HCT116 (cell line): ENCODE data around the gene DNHD1.
A peak's percentile ranks its signal among the peaks of the same experiment; 100 is the strongest.

ENCODE experiments used
- ATF3 ChIP-seq: IDR thresholded peaks from 2 replicates; pipeline ENCODE4 v1.6.1; 2012
- CTCF ChIP-seq, 3 experiments: fragments of 200-600 bp in 1 of 3; sonication (generic) in 1 of 3; IDR thresholded peaks in 2 of 3; conservative IDR thresholded peaks in 1 of 3; 2 replicates each; pipeline ENCODE4 v1.5.1; 2012 to 2017; ENCODE audit warnings: low read depth in 2 of 3, low read length in 2 of 3, antibody characterized with exemption in 1 of 3, borderline replicate concordance in 1 of 3, control low read depth in 1 of 3, mild to moderate bottlenecking in 1 of 3, mixed read lengths in 1 of 3, mixed run types in 1 of 3, moderate library complexity in 1 of 3; ENCODE audit not compliant: insufficient read depth in 1 of 3
- EZH2 ChIP-seq: fragments of 200-600 bp; sonication (generic); IDR thresholded peaks from 2 replicates; pipeline ENCODE4 v1.6.1; 2017; ENCODE audit warnings: antibody characterized with exemption, mixed run types
- FOSL1 ChIP-seq: IDR thresholded peaks from 2 replicates; pipeline ENCODE4 v1.6.1; 2012; ENCODE audit warnings: low read depth
- MAX ChIP-seq: IDR thresholded peaks from 2 replicates; pipeline ENCODE4 v1.6.1; 2012
- POLR2A ChIP-seq: IDR thresholded peaks from 2 replicates; pipeline ENCODE4 v1.7.0; 2011; ENCODE audit warnings: borderline replicate concordance; ENCODE audit not compliant: insufficient read depth, insufficient read length; ENCODE audit errors: extremely low read depth
- POLR2AphosphoS5 ChIP-seq: IDR thresholded peaks from 2 replicates; pipeline ENCODE4 v1.6.1; 2011; ENCODE audit warnings: mild to moderate bottlenecking, low read depth, low read length, moderate library complexity
- RAD21 ChIP-seq: IDR thresholded peaks from 2 replicates; pipeline ENCODE4 v1.6.1; 2012; ENCODE audit warnings: low read depth, mild to moderate bottlenecking
- REST ChIP-seq: IDR thresholded peaks from 2 replicates; pipeline ENCODE4 v1.6.1; 2012; ENCODE audit warnings: low read depth
- SRF ChIP-seq: IDR thresholded peaks from 2 replicates; pipeline ENCODE4 v1.6.1; 2012; ENCODE audit warnings: low read depth
- TCF7L2 ChIP-seq: IDR thresholded peaks from 2 replicates; pipeline ENCODE4 v1.7.0; 2011; ENCODE audit warnings: borderline replicate concordance, inconsistent platforms; ENCODE audit not compliant: insufficient read depth, insufficient read length; ENCODE audit errors: extremely low read depth

- TF ChIP-seq CTCF (IDR thresholded peaks at IDR 0.05 in 2 of 3, conservative IDR thresholded peaks at IDR 0.05 in 1 of 3; ENCODE audit: borderline replicate concordance in 1 of 3, insufficient read depth in 1 of 3, low read depth in 2 of 3, low read length in 2 of 3) (peak; percentile 73 to 92 (median 74)), REST (no peak), TCF7L2 (no peak), SRF (no peak), RAD21 (peak; percentile 75), FOSL1 (peak; percentile 46; the same call in 1 of the 2 replicates), ATF3 (no peak), EZH2 (no peak), POLR2AphosphoS5 (no peak), POLR2A (no peak), MAX (no peak)
These were observed 8.6 kb downstream of the DNHD1 start for GRCh38 chr11:6505577-6506240.
